ENCODE measurements around the gene RMND1.
"Not testable (repeated sequence)": the region's sequence is repeated elsewhere in the genome, so short reads cannot be mapped to it uniquely, and the experiment has no call there.

Gene RMND1

DNA sequence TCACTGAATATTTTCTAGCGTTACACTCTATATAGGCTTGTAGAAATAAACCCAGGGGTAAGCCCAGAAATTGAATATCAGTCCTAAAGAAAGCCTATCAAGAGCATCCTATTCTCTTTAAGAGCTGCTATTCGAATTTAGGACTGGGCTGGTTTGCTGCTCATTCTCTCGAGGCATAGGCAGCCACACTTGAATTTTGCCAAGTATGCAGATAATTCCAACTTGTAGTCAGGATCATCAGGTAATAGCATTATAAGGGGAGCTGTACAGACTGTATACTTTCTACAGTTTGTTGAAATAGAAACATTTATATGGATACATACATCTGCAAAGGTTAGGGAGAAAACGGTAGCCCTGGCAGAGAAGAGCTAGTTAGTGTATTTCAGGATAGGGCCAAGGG is 58.5 kb downstream of the RMND1 start:
- peaks cover 15% of the 10 kb centered on the region for H3K36me3 ChIP-seq (replicated peaks)
- H3K4me1 ChIP-seq: peaks cover 32% of the 10 kb centered on the region
- in situ Hi-C loops (cut with MboI; ENCODE audit: low sequenced_read_pairs): no loop called here

GRCh38 chr6:151392427-151392826 is 59.5 kb downstream of the RMND1 start:
- Histone ChIP-seq H3K4me3 (peak overlapping the region; percentile 76), H3K9me3 (no peaks in the 10 kb centered on the region), H3K4me1 (peaks cover 32% of the 10 kb centered on the region), H3K27me3 (ENCODE audit: low read depth) (no peaks in the 10 kb centered on the region), H3K36me3 (replicated peaks) (peaks cover 9% of the 10 kb centered on the region)
- in situ Hi-C loops (cut with MboI; ENCODE audit: low sequenced_read_pairs): no loop called here
- DNase-seq (ENCODE audit: low spot score in 2 of 2): no peak

More for the DNA sequence above, 58.5 kb downstream of the RMND1 start:
- no peak for DNase-seq (ENCODE audit: low spot score in 2 of 2)
- no peaks in the 10 kb centered on the region for H3K27me3 ChIP-seq (ENCODE audit: low read depth)
- H3K4me3 ChIP-seq: no peak overlapping the region
- H3K9me3 ChIP-seq: no peaks in the 10 kb centered on the region

DNA sequence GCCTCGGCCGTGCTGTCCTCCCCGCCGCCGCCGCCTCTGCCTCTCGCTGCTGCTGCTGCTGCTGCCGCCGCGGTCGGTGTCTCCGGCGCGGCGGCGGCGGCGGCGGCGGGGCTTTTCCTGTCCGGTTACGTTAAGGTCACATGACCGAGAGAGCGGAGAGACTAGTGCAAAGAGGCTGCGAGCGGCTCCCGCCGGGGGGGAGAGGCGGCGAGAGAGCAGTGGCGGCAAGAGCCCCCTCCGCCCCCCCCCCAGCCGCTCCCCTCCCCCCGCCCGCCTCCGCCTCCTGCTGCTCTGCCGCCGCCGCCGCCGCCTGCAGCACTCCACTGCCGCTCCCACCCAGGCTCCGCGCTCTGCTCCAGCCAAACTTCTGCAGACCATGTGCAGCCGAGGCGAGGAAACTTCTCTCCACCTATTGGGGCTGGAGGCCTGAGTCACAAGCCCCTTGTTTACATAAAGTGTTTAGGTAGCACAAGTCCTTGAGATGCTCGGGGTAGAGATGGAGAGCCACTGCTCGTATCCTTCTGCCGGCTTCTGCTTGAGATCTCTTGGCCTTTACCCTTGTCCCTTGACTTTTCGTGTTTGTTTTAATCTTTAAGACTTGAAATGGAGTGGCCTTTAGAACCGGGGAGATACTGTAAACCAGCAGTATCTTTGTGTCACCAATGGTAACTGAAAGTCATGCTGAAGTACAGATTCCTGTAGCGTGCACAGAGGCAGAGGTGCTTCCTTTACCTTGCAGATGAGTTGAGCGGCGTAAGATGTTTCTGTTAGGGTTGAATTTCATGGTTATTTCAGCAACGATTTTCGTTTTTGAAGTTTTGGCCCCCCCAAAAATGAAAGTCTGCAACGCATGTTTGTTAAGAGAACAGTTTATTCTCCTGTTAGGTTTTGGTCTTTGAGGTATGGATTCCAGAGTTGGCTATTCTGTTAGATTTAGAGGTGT is 60.2 kb downstream of the RMND1 start, which contains the start of gene ZBTB2:
Gene ZBTB2 (minus strand): TSS at position 89 of the 943 bp plus-strand sequence. CDS start 17,922 bp downstream, outside the sequence.
- H3K27me3 ChIP-seq (ENCODE audit: low read depth): no peaks in the 10 kb centered on the region
- peak; percentile 74 to 82 for DNase-seq (ENCODE audit: low spot score in 2 of 2)
- peaks cover 32% of the 10 kb centered on the region for H3K4me1 ChIP-seq
- H3K36me3 ChIP-seq (replicated peaks): peaks cover 5% of the 10 kb centered on the region
- in situ Hi-C loops (cut with MboI; ENCODE audit: low sequenced_read_pairs): no loop called here
- no peaks in the 10 kb centered on the region for H3K9me3 ChIP-seq
- peak within 1 kb of the TSS; percentile 76 for H3K4me3 ChIP-seq

- in situ Hi-C loops (cut with MboI; ENCODE audit: low sequenced_read_pairs): no loop called here
- peak; percentile 28 to 88 for DNase-seq (ENCODE audit: low spot score in 2 of 2)
- peaks cover 32% of the 10 kb centered on the region for H3K4me1 ChIP-seq
- H3K9me3 ChIP-seq: no peaks in the 10 kb centered on the region
- H3K36me3 ChIP-seq (replicated peaks): no peaks in the 10 kb centered on the region; the same call in none of the 2 replicates
- H3K27me3 ChIP-seq (ENCODE audit: low read depth): no peaks in the 10 kb centered on the region
- H3K4me3 ChIP-seq: peak overlapping the region; percentile 76
These were observed 61.0 kb downstream of the RMND1 start for GRCh38 chr6:151390851-151391470.

- Histone ChIP-seq H3K27me3 (ENCODE audit: low read depth) (no peaks in the 10 kb centered on the region), H3K9me3 (no peaks in the 10 kb centered on the region), H3K4me3 (peak overlapping the region; percentile 77), H3K36me3 (replicated peaks) (no peaks in the 10 kb centered on the region; the same call in 1 of the 2 replicates), H3K4me1 (peaks cover 32% of the 10 kb centered on the region)
- in situ Hi-C loops (cut with MboI; ENCODE audit: low sequenced_read_pairs): no loop called here
- DNase-seq (ENCODE audit: low spot score in 2 of 2): peak; percentile 96 to 97
These were observed 61.6 kb downstream of the RMND1 start for GRCh38 chr6:151390276-151390850.

- no peaks in the 10 kb centered on the region; the same call in 1 of the 2 replicates for H3K36me3 ChIP-seq (replicated peaks)
- DNase-seq (ENCODE audit: low spot score in 2 of 2): peak; percentile 83 to 88
- no peaks in the 10 kb centered on the region for H3K27me3 ChIP-seq (ENCODE audit: low read depth)
- H3K4me1 ChIP-seq: peaks cover 26% of the 10 kb centered on the region
- in situ Hi-C loops (cut with MboI; ENCODE audit: low sequenced_read_pairs): no loop called here
- H3K9me3 ChIP-seq: no peaks in the 10 kb centered on the region
- peak overlapping the region; percentile 77 for H3K4me3 ChIP-seq
These were observed 62.2 kb downstream of the RMND1 start for GRCh38 chr6:151389618-151390275.

DNA sequence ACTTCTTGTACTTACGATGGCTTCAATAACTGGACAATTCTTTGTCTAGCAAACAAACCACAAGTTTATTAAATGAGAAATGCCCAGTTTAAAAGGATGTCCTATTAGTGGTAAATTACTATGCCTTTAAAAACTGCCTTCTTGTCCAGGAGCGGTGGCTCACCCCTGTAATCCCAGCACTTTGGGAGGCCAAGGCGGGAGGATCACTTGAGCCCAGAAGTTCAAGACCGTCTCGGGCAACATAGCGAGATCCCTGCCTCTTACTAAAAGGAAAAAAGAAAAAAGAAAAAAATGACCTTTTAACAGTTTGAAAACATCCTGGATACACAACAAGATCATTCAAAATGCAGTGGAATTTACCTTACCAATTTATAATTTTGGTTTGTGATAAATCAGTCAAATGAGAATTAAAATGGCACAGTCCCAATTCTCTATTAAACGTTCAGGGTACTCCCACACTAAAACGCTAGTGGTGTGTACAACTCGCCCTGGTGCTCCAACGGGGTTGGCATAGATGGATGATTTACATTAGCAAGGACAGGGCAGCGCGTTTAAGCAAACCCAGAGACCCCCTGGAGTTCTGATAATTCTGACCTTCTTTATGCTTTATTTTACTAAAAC is 62.8 kb downstream of the RMND1 start:
- Histone ChIP-seq H3K9me3 (no peaks in the 10 kb centered on the region), H3K36me3 (replicated peaks) (no peaks in the 10 kb centered on the region; the same call in 1 of the 2 replicates), H3K4me1 (peaks cover 24% of the 10 kb centered on the region), H3K4me3 (peak overlapping the region; percentile 77), H3K27me3 (ENCODE audit: low read depth) (no peaks in the 10 kb centered on the region)
- DNase-seq (ENCODE audit: low spot score in 2 of 2): no peak
- in situ Hi-C loops (cut with MboI; ENCODE audit: low sequenced_read_pairs): no loop called here

- Histone ChIP-seq H3K27me3 (ENCODE audit: low read depth) (no peaks in the 10 kb centered on the region), H3K36me3 (replicated peaks) (no peaks in the 10 kb centered on the region; the same call in 1 of the 2 replicates), H3K4me3 (no peak overlapping the region), H3K4me1 (peaks cover 18% of the 10 kb centered on the region), H3K9me3 (no peaks in the 10 kb centered on the region)
- no peak for DNase-seq (ENCODE audit: low spot score in 2 of 2)
- in situ Hi-C loops (cut with MboI; ENCODE audit: low sequenced_read_pairs): no loop called here
These were observed 63.7 kb downstream of the RMND1 start for GRCh38 chr6:151388236-151388635.

- in situ Hi-C loops (cut with MboI; ENCODE audit: low sequenced_read_pairs): no loop called here
These were observed 64.6 kb downstream of the RMND1 start for GRCh38 chr6:151387175-151387970.

GRCh38 chr6:151385177-151385576 is 66.7 kb downstream of the RMND1 start:
- H3K4me1 ChIP-seq: peaks cover 7% of the 10 kb centered on the region
- H3K36me3 ChIP-seq (replicated peaks): no peaks in the 10 kb centered on the region; the same call in 1 of the 2 replicates
- no peaks in the 10 kb centered on the region; the same call in 1 of the 2 replicates for H3K9me3 ChIP-seq
- no peak overlapping the region for H3K4me3 ChIP-seq
- no peaks in the 10 kb centered on the region for H3K27me3 ChIP-seq (ENCODE audit: low read depth)
- in situ Hi-C loops (cut with MboI; ENCODE audit: low sequenced_read_pairs): no loop called here
- DNase-seq (ENCODE audit: low spot score in 2 of 2): no peak

More at GRCh38 chr6:151387175-151387970, 64.6 kb downstream of the RMND1 start:
- Histone ChIP-seq H3K4me3 (no peak overlapping the region), H3K9me3 (no peaks in the 10 kb centered on the region), H3K27me3 (ENCODE audit: low read depth) (no peaks in the 10 kb centered on the region), H3K4me1 (peaks cover 12% of the 10 kb centered on the region), H3K36me3 (replicated peaks) (no peaks in the 10 kb centered on the region; the same call in 1 of the 2 replicates)
- DNase-seq (ENCODE audit: low spot score in 2 of 2): no peak

GRCh38 chr6:151384151-151384550 is 67.8 kb downstream of the RMND1 start:
- in situ Hi-C loops (cut with MboI; ENCODE audit: low sequenced_read_pairs): no loop called here
- no peak for DNase-seq (ENCODE audit: low spot score in 2 of 2)
- H3K4me1 ChIP-seq: peaks cover 6% of the 10 kb centered on the region

GRCh38 chr6:151382631-151383030 is 69.3 kb downstream of the RMND1 start:
- in situ Hi-C loops (cut with MboI; ENCODE audit: low sequenced_read_pairs): not testable (repeated sequence)

More at GRCh38 chr6:151384151-151384550, 67.8 kb downstream of the RMND1 start:
- H3K36me3 ChIP-seq (replicated peaks): no peaks in the 10 kb centered on the region; the same call in 1 of the 2 replicates
- no peak overlapping the region for H3K4me3 ChIP-seq
- no peaks in the 10 kb centered on the region; the same call in 1 of the 2 replicates for H3K9me3 ChIP-seq
- H3K27me3 ChIP-seq (ENCODE audit: low read depth): no peaks in the 10 kb centered on the region

More at GRCh38 chr6:151382631-151383030, 69.3 kb downstream of the RMND1 start:
- H3K4me3 ChIP-seq; H3K36me3 ChIP-seq (replicated peaks); DNase-seq (ENCODE audit: low spot score in 2 of 2); H3K4me1 ChIP-seq; H3K9me3 ChIP-seq; H3K27me3 ChIP-seq (ENCODE audit: low read depth): not testable (repeated sequence)

Measured in HAP-1 (cell line).